ENCODE results near the gene FGD6.
A peak's percentile ranks its signal among the peaks of the same experiment; 100 is the strongest.
"Not testable (repeated sequence)": the region's sequence is repeated elsewhere in the genome, so short reads cannot be mapped to it uniquely, and the experiment has no call there.

The FGD6 gene

DNA sequence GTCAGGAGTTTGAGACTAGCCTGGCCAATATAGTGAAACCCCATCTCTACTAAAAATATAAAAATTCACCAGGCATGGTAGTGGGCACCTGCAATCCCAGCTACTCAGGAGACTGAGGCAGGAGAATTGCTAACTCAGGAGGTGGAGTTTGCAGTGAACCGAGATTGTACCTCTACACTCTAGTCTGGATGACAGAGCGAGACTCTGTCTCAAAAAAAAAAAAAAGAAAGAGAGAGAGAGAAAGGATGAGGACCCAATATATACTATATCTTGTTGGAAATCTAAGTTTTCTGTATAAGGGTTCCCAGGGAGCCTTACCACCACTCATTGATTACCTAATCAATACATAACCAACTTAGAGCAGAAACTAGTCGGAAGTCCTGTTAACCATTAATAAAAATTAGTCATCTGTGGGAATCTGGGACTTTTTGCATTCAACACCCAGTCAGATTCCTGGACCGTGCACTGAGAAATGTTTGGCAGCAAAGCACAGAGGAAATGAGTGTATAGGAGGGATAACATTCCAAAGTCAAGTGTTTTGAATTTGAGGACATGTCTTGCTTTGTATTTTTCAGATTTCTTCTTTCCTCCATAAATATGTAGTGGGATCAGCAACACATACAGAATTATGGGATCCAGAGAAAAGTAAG is 99.0 kb downstream of the FGD6 start:
- DNase-seq: no peak

DNA sequence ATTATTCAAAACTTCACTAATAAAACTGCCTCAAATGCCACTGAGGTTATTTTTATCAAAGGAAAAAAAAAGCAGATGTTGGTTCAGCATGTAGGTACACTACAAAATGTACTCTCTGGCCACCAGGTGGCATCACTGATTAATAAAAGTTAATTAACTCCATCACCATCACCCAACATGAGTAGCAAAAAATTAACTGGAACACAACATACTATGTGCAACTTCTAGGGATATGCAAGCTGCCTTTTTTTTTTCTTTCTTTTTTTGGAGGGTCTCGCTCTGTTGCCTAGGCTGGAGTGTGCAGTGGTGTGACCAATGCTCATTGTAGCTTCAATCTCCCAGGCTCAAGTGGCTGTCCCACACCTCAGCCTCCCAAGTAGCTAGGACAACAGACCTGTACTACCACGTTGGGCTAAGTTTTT is 100.1 kb downstream of the FGD6 start:
- peak; percentile 36 for DNase-seq

DNA sequence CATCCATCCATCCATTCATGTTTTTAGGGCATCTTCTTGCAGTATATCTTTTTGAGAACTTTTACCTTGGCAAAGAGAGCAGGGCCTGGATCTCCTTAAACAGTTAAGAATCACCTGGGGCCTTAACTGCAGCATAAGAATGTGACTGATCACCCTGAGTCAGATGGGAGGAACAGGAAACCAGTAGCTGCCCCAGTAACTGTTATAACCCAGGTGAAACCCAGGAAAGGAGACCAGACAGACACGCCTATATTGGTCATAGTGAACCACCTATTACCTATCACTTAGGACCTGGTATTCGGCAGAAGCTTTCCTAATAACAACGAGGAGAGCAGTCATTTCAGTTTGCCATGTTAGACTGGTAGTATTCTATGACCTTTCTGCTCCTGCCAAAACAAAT is 100.5 kb downstream of the FGD6 start:
- no peak for DNase-seq

DNA sequence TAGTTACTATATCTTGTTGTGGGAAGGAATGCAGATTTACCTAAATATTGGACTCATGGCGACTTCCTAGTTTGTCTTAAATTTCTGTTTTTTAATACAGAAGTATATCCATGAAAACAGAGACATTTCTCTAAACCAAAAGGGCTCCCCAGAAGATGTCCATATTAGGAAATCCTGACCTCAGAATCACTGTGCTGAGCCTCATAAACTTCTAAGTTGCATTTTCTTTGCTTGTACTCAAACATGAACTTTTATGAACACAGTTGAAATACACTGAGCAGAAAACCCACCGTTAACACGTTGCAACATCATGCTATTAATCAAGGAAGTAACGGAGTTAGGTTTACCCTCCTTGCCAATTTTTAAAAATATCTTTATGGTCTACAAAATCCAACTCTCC is 100.9 kb downstream of the FGD6 start:
- DNase-seq: no peak

DNA sequence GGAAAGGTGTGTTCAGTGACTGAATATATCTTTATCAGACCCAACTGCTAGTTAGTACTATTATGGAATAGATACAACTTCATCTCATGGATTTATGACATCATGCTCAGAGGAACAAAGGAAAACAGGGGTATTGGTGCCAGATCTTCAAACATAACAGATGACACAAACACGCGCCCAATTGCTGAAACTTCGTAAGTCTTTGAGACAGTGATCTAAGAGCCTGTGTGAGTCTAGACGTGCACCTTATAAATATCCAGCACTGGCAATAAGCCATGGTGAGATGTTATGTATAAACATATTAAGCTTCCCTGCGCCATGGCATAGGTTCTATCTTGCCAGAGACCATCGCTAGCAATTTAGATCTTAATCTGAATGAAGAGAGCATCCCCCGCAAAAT is 101.6 kb downstream of the FGD6 start:
- no peak for DNase-seq

DNA sequence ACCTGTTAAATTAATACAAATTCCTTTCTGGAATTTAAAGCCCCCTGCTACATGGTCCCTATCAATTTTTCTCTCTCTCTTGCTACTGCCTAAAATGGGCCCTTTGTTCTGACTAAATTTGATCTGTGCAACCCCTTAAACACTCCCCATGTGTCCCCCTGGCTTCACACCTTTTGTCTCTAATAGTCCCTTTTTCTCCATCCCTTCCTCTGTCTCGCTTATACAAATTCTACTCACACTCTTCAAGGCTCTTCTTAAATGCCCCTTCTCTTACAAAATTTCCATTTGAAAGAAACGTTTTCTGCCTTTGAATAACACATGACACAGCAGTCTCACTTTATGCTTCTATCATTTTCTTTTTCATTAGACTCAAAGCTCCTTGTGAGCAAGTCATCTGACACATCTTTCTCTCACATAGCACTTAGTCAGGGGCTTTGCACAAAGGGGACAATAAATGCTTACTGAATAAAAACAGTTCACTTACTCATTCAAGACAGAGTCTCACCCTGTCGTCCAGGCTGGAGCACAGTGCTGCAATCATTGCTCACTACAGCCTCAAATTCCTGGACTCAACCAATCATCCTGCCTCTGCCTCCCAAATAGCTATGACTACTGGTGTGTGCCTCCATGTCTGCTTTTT is 102.4 kb downstream of the FGD6 start:
- DNase-seq: no peak

DNA sequence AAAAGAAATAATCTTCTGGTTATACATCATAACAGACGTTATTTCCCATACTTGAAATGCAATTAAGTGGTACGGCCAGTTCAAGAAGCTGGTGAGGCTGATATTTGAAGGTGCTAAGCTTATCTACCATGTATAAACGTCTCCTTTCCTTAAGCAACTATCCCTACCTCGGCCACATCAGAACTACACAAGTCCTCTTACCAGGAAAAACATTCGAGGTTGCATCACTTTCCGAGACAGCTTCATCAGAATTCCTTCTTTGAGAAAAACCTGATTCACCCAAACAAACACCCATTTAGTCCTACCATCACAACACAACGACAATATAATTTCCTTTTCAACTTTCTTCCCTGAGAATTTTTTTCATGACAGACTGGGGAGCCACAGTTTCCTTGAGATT is 109.9 kb downstream of the FGD6 start:
- no peak for DNase-seq

DNA sequence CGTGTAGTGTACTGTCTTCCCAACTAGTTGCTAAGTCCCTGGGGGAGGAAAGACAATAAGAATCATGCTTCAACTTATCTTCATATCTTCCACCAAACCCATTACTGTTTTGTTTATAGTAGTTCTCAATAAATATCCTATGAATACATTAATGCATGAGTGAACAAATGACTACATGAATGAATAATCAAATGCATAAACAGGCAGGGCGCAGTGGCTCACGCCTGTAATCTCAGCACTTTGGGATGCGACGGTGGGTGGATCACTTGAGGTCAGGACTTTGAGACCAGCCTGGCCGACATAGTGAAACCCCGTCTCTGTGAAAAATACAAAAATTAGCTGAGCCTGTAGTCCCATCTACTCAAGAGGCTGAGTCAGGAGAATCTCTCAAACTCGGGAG is 111.7 kb downstream of the FGD6 start:
- DNase-seq: no peak

DNA sequence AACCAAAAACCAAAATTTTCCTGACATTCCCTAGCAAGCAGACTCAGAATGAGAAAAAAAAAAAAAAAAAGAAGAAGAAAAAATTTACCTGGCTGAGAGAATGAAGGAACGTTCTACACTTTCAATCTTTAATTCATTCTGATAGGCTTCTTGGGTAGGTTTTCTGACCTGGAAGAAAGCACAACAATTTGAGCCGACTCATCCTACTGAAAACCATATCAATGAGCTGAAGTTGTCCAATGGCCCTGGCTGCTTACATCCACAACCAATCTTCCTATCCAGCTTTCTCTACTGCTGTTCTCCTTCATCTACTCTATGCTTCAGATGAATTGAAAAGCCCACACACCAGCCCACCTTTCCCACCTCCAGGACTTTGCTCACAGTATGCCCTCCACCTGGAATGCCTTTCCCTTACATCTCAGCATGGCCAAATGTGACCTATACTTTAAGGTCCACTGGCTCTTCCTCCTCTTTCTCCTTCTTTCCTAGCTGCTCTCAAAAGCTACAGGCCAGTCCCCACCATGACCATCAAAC is 112.3 kb downstream of the FGD6 start:
- DNase-seq: no peak

DNA sequence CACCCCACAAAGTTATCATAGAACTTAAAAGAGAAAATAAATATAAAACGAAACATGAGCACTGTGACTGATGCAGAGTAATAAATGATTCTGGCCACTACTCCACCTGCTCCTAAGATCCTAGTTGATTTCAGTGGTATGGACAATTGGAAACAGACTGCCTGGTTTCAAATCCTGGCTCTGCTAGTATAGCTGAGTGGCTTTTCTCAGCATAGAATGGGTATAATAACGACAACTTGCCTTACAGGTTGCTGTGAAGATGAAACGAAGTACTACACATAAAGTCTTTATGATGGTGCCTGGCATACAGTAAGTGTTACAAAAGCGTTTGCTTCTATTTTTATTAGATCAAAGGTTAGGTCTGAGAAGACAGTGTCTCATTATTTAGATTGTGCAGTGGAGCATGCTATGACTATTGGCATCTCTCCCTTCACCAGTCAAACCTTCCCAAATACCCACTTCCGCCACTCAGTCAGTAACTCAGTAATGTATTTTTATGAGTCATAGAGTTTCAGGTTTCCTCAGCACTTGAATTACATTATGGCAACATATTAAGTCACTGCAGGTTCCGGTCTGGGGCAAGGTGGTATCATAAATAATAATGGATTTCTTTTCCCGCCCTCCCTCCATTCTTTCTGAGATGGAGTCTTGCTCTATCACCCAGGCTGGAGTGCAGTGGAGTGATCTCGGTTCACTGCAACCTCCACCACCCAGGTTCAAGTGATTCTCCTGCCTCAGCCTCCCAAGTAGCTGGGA is 114.2 kb downstream of the FGD6 start:
- peak; percentile 76 for DNase-seq

DNA sequence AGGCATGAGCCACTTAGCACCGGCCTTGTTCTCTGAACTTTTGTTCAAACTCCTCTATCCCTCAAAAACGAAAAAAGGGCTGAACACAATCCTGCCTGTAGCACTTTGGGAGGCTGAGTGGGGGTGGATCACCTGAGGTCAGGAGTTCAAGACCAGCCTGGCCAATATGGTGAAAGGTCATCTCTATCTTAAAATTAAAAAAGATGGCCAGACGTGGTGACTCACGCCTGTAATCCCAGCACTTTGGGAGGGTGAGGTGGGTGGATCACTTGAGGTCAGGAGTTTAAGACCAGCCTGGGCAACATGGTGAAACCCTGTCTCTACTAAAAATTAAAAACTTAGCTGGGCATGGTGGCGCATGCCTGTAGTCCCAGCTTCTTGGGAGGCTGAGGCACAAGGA is 115.3 kb downstream of the FGD6 start:
- not testable (repeated sequence) for DNase-seq

DNA sequence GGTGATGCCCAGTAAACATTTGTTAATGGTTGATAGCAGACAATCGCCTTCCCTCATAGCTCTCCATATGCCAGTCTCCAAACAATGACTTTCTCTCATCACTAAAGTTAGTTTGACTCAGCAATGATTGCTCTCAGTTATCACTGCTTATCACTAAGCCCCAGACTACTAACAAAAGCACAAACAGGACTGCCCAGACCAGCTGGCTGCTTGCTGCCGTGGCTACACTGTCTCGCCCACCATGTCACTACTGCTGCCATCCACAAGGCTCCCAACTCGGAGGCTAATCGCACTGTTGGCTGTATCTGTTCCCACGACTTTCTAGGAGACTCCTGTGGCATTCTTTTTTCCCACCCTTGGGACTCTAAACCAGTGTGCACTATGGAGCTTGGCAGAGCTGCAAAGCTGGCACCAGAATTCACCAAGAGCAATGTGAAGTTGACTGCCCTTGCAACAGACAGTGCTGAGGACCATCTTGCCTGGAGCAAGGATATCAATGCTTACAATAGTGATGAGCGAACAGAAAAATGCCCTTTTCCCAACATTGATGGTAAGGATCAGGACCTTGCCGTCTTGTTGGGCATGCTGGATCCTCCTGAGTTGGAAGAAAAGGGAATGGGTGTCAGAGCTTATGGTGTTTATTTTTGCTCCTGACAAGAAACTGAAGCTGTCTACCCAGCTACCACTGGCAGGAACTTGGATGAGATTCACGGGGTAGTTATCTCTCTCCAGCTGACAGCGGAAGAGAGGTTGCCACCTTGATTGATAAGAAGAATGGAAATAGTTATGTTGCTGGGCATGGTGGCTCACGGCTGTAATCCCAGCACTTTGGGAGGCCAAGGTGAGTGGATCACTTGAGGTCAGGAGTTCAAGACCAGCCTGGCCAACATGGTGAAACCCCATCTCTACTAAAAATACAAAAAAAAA is 116.7 kb downstream of the FGD6 start:
- no peak for DNase-seq

DNA sequence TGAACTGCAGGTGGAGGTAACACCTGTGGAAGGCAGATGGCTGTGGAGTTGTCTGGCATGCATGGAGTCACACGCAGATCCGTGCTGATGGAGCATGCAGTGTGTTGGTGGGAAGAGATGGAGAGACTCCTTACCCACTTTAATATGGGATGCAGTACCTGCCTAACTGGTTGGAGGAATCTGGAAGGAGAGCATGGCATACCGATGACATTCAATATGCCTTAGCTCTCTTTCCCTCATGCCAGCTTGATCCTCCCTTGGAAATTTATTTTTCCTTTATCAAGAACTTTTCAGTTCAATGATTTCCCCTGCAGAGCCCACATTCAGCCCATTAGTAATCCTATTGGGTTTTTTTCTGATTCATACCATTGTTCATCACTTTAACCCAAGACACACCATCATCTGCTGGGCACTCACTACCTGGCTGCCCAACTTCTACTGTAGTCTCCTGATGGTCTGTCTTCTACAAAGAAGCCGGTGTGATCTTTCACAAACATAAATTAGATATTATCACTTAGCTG is 117.9 kb downstream of the FGD6 start:
- no peak for DNase-seq

DNA sequence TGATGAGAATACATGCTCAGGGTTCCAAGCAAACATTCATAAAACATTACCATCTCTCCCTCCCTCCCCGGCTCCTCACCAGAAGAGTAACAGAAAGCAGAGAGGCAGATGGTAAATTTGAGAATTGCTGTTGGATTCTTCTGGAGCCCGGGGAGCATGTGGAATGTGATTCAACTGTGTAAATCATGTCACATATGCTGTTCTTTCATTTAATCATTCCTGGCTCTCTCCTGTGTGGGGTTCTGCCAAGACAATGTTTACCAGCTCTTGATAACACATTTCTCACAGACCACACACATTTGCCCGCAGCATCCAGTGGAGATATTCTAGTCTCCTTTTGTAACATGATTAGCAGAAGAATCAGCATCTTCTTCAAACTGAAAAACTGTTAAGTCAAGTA is 120.4 kb downstream of the FGD6 start:
- DNase-seq: no peak

DNA sequence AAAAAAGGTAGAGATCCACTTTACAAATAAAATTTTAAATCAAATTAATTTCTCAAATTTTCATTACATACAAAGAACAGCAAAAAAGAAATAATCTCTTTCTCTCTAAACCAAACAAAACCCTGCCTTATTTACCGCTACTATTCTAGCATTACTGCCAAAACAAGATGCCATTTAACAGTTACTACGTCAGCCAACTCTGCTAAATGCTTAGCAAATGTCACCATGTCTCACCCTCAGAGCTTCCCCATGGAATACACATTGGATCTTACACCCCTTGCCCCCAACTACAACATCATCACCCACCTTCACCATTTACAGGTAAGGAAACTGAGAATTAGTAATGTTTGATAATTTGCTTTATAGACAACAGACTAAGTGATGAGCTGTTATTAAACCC is 120.9 kb downstream of the FGD6 start:
- DNase-seq: no peak

DNA sequence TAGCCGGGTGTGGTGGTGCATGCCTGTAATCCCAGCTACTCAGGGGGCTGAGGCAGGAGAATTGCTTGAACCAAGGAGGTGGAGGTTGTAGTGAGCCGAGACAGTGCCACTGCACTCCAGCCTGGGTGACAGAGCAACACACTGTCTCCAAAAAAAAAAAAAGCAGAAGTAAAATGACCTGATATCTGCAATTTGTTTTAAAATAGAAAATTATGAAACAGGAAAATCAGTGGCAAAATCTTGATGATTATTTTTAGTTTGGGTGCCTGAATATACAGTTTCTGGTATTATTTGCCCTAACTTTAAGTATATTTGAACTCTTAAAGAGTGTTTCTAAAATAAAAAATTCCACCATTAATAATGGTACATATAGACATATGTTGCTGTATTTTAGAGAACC is 121.4 kb downstream of the FGD6 start:
- not testable (repeated sequence) for DNase-seq

DNA sequence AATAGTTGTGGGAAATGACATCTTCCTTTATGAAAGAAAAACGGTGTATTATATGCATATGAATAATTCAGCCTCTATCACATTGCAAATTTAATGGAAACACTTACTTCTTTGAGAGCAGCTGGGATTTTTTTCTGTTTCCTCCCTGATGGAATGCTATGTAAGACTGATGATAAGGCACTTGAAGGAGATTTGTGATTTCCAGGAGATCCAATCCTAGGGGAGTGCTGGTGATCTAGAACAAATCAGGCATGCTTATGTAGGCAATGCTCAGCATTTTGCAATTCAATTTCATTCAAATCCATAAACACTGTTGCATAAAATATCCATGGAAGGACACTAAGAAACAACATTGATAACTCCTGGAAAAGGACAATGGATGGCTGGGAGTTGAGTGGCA is 127.8 kb downstream of the FGD6 start:
- DNase-seq: no peak

DNA sequence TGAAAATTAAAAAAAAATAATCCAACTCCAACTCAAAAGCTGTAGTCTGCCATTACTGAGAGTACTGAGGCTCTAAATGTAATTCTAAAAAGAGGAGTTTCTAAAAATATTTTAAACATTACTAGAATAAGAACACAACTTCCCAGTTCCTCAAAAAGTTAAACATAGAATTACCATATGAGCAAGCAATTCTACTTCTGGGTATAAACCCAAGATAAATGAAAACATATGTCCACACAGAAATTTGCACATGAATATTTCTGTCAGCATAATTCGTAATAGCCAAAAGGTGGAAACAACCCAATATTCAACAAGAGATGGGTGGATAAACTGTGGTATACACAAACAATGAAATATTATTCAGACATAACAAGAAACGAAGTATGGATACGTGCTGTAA is 128.9 kb downstream of the FGD6 start:
- no peak for DNase-seq

DNA sequence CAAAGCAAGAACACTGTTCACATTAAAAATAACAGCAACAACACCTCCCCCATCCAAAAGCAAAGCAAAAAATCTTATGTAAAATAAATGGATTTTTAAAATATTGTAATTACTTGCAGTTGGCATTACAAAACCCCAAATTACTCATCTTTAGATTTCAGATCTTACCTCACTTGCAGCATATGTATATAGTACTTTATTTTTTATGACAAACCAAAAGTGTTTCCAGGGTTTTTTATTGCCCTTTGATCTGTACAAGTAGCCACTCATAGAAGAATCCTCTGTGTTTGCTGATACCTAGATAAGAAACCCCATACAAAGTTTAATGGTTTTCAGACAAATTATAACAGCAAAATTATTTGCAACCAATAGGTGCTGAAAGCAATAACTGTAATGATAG is 131.7 kb downstream of the FGD6 start:
- no peak for DNase-seq

DNA sequence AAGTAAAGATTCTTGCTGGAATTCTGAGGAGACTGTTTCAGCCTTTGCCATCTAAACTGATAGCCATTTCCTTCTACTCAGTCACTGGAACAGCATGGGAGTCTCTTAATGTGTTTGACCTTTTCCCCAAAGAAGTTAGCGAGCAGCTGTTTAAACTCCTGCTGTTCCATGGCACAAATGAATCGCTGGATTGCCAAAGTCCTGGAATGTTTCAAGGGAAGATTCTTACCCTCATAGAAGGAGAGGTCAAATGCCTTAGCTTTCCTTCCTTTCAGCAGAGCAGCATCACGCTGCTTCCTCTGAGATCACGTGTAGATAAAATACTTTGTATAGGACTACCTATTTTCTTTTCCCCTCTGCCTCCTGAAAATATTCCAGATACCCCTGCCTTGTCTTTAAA is 133.3 kb downstream of the FGD6 start:
- DNase-seq: no peak

DNA sequence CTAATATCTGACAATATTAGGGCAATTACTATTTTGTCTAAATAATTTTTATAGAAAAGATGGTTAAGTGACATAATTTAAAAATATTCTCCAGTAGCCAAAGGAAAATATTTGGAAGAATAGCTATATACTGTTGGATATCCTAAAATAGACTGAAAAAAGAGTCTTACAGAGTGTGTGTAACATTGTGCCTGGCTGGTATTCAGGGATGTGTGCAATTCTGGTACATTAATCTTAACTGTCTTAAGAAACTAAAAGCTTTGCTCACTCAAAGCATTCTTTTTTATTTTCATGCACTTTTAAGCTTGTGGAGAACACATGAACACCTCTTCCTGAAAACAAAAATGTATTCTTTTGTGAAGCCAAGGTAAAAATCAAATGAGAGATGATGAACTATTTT is 133.8 kb downstream of the FGD6 start:
- no peak for DNase-seq

DNA sequence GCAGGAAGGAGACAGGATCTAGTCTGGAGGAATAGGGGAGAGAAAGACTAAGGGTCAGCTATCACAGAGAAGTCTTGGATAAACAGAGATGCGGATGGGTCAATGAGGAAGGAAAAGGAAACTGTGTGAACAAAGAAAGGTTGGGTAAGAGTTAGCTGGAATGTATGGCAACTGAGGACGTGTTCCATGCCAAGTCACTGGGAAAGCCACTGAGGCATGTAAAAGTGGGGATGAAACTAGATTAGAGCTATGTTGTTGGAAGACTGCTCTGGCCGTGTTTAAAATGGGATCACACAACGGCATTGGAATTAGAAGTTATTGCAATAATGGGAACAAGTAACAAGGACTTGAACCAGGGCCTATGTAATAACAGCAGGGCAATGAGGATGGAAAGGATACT is 139.9 kb downstream of the FGD6 start:
- DNase-seq: no peak

DNA sequence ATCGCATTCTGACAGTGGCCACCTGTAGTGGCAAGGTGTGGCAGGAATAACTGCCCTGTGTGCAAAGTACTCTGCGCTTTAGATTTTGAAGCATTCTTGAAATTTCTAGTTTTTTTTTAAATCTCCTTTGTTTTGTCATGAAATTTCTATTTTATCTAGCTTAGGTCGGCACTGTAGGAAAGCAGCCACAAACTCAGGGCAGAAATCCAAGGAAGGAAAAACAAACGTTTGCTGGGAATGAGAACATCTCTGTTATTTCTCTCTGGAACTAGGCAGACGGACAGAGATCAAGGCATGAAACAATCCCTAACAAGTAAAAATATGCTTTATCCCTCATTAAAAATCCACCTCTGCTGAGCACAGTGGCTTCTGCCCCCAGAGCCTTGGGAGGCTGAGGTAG is 142.5 kb downstream of the FGD6 start:
- no peak for DNase-seq
